Measurements from ENCODE around the gene PDK2.
"Not testable (repeated sequence)": the region's sequence is repeated elsewhere in the genome, so short reads cannot be mapped to it uniquely, and the experiment has no call there.

PDK2 gene

GRCh38 chr17:50058296-50058953 is 36.7 kb upstream of the PDK2 start:
- DNase-seq (ENCODE audit: low read depth), result no peak

DNA sequence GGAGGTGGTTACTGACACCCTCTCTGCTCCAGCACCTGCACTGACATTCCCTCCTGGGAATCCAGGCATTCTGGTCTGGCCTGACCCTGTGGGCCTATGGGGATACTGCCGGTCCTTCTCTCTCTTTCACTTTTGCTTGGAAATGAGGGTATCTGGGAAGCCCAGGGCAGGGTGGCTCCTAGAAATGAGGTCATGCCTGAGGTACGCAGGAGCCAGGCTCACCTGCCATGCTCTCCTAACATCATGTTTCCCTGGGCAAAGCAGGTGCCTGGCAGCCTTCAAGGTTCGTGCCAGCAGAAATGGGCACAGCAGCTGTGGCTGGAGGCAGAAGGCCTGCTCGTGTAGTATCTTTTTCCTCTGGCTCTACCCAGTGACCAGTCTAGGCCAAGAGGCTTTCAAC is 35.9 kb upstream of the PDK2 start:
- DNase-seq (ENCODE audit: low read depth), result no peak

GRCh38 chr17:50059759-50060273 is 35.3 kb upstream of the PDK2 start:
- DNase-seq (ENCODE audit: low read depth), result no peak

DNA sequence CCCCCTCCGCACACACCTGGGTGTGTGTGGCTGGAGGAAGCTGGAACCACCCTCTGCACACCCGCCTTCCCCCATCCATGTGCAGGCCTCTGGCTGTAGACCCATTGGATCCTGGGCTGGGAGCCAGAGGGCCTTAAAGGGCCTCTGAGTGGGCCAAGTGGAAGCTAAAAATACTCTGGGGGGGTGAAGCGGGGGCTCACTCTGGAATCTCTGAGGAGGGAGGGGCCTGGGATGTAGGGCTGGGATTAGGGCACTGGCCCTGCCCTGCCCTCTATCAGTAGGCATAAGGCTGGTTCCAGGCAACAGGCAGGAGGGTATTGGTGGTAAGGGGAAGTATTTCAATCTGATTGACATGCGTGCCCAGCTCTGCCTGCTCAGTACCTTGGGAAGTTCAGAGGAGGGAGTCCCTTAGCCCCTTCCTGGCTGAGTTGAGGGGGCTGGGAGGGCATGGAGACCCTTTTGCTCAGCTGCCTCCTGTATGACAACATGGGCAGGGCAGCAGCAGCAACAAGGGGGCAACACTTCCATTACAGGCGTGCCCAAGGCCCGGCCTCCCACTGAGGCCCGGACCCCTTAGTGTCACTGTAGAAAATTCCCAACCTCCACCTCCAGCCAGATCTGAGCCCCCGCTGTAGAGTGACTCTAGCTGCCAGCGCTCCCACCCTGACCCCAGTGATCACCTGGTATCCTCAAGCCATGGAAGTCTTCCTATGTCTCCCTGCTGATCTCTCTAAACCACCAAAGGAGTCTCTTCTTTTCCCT is 34.0 kb upstream of the PDK2 start:
- no peak for DNase-seq (ENCODE audit: low read depth)

- DNase-seq (ENCODE audit: low read depth), result not testable (repeated sequence)
Observed at GRCh38 chr17:50061713-50062045, 33.5 kb upstream of the PDK2 start.

DNA sequence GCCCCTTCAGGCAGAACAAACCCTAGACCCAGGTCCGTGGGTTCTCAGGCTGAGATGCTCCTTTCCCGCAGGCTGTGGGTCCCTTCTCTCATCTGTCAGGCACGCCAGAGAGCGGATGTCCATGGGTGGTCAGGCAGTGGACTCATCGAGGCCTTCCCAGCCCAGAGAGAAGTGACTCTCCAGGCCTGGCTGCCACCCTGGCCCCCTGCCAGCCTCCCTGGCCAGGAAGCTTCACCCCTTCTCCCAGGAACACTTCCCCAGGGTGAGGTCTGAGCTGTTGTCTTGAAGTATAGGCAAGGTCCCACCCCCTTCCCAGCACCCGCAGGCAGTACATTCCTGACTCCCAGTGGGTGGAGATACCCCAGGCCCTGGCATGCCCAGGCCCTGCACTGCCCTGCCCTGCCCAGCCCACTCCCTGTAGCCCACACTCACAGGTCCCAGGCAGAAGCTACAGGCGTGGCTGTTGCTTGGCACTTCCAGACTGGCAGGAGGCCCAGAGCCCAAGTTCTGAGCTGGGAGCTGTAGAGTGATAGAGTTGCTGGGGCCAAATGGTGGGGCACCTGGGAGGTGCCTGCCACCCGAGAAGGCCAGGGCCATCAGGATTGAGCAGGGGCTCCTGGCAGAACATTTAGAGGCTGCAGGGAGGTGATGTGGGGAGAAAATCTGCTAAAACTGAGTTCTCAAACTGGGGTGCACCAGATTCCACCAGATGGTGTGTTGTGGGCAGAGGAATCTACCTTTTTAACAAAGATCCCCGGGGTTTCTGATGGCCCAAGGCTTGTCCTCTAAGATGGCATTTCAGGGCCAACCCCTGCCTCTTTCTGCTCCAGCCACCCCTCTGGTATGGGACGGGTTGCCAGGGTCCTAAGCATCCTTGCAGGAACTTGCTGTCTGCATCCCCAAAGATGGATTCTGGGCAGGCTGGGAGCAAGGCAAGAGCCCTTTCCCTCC is 32.6 kb upstream of the PDK2 start:
- no peak for DNase-seq (ENCODE audit: low read depth)

GRCh38 chr17:50063561-50064252 is 31.4 kb upstream of the PDK2 start:
- DNase-seq (ENCODE audit: low read depth), result no peak

DNA sequence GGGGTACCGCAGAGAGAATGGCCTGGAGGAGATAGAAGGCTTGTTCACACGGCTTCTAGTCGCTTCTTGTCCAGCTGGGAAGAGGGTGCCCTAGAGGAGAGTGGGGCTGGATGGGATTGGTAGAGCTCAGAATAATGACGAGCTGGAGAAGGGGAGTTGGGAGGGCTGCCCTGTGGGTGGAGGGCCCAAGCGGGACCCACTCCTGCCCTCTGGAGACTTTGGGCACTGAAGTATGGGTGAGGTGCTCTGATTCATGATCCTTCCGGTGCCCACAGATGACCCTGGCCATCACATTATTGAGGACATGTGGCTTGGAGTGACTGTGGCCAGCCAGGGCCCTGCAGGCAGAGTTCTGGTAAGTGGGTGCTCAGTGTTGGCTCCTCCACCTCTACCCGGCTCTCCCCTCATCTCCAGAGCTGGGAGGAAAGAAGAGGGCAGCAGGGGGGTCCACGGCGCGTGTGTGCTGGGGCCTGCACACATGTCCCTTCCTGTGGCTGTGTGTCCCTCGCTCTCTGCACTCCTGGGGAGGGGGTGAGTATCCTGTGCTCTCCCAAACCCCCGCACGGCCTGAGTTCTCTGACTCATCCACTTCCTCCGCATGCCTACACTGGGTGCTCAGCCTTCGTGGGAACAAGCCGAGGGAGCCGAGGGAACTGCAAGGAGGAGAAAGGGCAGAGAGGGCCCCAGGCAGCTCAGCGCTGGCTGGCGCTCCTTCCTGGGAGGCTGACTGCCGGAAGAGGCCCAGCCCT is 30.7 kb upstream of the PDK2 start:
- no peak for DNase-seq (ENCODE audit: low read depth)

GRCh38 chr17:50065056-50065455 is 30.1 kb upstream of the PDK2 start:
- DNase-seq (ENCODE audit: low read depth), result no peak

- no peak for DNase-seq (ENCODE audit: low read depth)
Observed at GRCh38 chr17:50066995-50067394, 28.2 kb upstream of the PDK2 start.

DNA sequence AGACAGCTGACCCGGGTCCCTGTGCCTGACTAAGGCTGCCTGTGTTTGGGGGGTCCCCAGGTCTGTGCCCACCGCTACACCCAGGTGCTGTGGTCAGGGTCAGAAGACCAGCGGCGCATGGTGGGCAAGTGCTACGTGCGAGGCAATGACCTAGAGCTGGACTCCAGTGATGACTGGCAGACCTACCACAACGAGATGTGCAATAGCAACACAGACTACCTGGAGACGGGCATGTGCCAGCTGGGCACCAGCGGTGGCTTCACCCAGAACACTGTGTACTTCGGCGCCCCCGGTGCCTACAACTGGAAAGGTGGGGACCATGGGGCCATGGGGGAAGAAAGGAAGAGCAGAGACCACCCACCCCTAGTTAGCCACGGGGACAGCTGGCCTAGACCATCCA is 27.2 kb upstream of the PDK2 start:
- no peak for DNase-seq (ENCODE audit: low read depth)

DNA sequence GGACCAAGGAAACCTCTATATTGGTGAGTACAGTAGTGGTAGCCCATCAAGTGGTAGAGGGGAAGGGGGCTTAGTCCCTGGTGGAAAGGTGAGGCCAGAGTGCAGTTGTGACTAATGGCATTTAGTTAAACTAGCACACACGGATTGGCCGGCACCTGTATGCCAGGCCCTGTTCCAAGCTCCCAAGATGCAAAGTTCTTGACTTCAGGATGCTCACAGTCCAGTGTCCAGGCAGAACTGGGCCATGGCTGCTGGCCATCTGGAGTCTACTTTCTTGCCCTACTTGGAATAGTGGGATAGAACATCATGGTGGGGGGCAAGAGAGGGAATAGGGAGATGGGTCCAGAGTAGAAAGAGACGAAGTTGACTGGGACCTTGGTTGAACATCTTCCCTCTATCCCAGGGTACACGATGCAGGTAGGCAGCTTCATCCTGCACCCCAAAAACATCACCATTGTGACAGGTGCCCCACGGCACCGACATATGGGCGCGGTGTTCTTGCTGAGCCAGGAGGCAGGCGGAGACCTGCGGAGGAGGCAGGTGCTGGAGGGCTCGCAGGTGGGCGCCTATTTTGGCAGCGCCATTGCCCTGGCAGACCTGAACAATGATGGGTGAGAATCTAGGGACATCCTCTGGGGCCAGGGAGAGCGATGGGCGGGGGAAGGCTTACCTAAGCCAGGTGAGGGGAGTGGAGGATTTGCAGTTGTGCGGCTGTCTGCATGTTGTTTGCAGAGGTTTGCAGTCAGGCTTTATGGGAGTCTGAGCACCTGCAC is 24.1 kb upstream of the PDK2 start:
- DNase-seq (ENCODE audit: low read depth), result no peak

GRCh38 chr17:50071692-50072091 is 23.5 kb upstream of the PDK2 start:
- DNase-seq (ENCODE audit: low read depth), result no peak

DNA sequence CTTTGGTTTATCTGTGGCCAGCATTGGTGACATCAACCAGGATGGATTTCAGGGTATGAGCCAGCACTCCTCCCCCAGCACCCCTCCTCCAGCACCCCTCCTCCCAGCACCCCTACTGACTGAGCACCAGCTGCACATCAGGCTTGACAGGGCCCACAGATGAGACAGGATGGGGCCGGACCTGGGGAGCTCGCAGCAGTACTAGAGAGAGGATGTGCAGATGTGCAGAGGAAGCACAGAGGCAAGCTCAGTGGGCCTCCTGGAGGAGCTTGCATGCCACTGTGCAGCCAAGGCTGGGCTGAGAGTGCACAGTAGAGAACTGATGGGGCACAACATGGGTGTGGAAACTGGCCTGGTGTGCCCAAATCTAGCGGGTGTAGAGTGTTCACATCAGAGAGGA is 23.0 kb upstream of the PDK2 start:
- no peak for DNase-seq (ENCODE audit: low read depth)

- no peak for DNase-seq (ENCODE audit: low read depth)
Observed at GRCh38 chr17:50072925-50073324, 22.2 kb upstream of the PDK2 start.

- no peak for DNase-seq (ENCODE audit: low read depth)
Observed at GRCh38 chr17:50074227-50074626, 20.9 kb upstream of the PDK2 start.

GRCh38 chr17:50075446-50076032 is 19.6 kb upstream of the PDK2 start:
- no peak for DNase-seq (ENCODE audit: low read depth)

DNA sequence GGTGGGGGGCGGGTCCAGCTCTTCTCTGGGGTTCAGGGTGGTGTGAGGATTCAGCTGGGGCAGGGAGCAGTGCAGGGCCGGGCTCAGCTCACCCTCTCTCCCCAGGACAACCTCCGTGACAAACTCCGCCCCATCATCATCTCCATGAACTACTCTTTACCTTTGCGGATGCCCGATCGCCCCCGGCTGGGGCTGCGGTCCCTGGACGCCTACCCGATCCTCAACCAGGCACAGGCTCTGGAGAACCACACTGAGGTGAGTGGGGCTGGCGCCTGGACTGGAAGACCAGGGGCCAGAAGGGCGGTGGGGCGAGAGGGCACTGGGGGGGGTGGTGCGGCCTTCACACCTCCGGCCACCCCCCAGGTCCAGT is 18.9 kb upstream of the PDK2 start:
- no peak for DNase-seq (ENCODE audit: low read depth)

GRCh38 chr17:50076591-50077235 is 18.4 kb upstream of the PDK2 start:
- DNase-seq (ENCODE audit: low read depth), result no peak

DNA sequence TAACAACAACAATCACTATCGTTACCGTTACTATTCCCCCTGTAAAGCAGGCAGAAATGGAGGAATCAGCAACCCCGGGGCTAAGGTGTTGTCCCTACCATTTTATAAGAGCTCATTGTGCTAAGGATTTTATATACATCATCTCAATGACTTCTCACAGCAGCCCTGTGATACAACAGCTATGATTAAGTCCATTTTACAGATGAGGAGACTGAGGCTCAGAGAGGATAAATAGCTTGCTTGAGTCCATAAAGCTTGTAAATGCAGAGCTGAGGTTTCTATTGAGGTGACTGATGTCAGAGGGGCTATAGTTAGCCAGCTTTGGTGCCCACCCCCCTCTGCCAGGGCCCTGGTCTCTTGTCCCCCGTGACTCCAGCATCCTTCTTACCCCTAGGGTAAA is 16.7 kb upstream of the PDK2 start:
- DNase-seq (ENCODE audit: low read depth), result no peak
